GM21423 (cell line): ENCODE results near the gene NSUN4.
"Not testable (repeated sequence)": the region's sequence is repeated elsewhere in the genome, so short reads cannot be mapped to it uniquely, and the experiment has no call there.

Experiments
- ATAC-seq: cut with Tn5 transposase; IDR thresholded peaks from one replicate; pipeline ENCODE4 v1.9.1; 2021; ENCODE audit warnings: mild to moderate bottlenecking, moderate library complexity; ENCODE audit not compliant: unreplicated experiment

Gene NSUN4

DNA sequence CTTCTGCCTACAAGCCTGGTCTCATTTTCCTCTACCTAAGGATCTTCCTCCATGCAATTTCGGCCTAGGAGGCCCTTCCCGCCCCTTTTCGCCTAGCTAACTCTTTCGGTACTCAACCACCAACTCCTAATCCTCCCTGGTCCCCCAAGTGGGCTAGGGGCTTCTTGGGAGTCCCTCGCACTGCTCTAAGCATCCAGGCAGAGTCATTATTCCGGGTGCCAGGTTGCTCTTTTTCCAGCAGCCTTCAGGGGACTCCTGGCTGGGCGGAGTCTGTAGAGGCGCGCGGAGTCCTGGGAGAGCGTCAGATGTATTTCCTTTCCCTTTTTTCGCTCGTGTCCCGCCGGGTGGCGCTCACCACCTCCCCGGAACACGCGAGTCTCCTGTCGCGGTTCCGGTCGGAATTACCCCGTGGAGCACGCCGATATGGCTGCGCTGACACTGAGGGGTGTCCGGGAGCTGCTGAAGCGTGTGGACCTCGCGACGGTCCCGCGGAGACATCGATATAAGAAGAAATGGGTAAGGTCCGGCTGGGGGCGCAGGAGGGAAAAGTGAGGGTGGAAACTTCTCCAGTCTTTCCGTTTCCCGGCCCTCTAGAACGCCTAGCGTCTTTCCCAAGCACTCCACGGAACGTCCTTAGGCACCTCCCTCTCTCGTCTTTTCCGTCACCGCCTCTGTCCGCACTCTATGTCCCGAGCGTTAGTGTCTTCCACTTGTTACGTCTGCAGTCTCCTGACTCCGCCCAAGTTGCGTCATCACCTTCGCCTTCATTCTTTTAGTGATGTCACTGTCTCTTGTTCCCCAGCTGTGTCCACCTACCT is at the start of gene NSUN4:
NSUN4 (plus strand) TSS at position 404 of the 818 bp plus-strand sequence; CDS start at position 424, 20 bp downstream.
- ATAC-seq: peak; percentile 88

DNA sequence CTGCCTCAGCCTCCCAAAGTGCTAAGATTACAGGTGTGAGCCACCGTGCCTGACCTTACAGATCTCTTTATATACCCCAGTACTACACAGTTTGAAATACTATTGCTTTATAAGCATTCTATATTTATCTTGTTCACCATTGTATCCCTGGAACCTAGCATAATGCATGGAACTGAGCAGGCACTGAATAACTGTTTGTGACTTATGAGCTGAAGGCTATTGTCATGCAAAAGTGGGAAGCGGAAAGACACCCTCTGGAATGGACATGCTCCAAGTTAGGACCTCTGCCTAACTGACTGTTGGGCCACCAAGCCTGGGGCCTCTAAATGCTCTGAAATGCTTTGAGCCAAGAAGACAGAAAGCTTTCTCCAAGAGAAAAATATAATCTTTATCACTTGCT is 45.3 kb upstream of the NSUN4 start:
- ATAC-seq: no peak

DNA sequence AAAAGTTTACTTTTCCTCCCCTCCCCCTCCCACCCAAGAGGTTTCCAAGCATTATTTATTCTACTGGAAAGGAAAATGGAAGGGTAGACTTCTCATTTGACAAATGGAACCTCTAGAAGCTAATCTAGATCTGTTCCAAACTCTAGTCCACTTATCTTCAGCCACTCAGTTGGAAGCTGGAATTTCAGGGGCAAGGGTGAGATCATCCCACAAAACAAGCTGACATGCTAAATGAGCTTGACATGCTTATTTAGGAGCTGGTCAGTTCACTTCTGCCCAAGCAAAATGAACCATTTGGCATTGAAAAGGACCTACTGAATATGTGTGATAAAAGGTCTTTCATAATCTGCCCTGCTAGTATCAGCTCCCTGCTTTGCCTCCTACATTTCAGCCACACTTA is 42.2 kb upstream of the NSUN4 start:
- no peak for ATAC-seq

DNA sequence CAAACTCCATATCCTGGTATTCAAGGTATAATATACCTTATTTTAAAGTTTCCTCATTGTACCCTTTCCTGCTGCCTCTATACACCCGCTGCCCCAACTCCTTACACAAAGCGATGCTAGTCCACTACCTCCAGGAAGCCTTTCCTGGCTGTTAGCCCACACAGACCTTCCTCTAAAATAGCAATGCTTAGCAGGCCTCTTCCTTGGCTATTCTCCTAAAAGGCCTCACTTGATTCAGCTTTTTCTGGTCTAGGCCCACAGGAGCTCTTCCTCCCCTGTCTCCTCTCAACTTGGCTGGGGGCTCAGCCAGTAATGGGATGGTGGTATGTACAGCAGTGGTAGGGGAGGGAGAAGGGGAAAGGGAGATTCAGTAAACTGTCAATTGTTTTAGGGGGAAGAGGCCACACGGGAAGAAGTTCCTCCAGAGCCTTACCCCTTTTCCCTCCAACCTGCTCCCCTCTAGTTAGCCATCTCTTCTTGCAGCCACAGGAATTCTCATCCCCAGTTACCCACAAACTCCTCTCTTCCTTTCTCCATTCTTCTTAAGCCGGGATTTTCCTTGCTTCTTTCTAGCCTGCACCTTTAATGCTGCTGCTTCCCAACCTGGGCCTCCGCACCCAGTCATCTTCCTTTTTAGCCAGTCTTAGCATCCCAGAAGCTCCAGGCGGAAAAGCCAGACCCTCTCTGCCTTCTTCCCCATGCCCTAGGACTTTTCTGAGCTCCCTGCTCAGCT is 39.8 kb upstream of the NSUN4 start:
- no peak for ATAC-seq

DNA sequence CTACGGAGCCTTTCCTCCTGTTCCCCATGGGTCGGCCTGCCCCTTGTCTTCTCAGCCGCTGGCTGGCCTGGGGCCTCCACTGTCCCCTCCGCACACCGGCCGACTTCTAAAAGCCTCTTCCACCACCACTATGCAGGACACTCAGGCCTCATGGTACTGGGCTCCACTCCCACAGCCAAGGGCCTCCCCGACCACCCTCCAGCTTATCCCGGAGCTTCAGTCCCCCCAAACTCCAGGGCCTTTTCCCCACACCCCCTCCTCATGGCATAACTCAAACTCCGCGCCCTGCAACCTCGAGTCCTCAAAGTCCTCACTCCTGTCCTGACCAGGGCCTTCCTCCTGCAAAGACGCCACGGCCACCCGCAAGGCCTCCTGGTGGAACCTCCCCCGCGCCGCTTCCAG is 39.2 kb upstream of the NSUN4 start:
- no peak for ATAC-seq

DNA sequence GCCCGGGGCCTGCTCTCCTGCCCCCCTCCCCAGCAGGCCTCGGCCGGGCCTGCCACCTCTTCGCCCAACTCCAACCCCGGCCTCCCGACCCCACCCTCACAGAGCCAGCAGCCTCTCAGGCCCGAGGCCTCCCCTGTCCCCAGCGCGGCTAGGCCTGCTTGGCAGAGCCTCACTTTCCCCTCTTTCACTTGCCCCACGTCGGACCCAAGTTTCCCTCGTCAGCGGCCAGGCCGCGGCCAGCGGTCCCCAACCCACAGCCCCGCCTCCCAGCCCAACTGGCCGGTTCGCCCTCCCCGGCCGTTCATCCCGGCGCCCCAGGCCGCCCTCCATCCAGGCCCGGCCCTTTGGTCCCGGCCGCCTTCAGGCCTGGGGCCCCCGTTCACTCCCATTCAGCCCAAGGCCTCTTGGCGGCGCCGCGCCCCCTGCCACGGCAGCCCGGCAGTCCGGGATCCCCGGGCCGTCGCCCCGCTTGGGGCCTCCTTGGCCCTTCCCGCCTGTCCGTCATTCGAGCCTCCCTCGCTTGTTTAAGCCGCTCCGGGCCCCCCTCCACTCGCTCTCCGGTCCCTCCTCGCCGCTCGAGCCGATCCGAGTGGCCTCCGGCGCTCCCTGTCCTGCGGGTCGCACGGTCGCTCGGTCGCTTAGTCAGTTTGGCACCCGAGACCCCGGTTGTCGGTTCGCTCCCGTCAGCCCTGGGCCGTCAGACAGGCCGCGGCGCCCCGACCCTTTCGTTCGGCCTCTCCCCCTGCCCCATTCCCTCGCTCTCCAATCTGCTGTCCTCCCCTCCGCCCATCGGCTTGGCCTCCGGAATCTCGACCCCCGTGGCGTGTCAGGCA is 38.6 kb upstream of the NSUN4 start:
- ATAC-seq: peak; percentile 26

DNA sequence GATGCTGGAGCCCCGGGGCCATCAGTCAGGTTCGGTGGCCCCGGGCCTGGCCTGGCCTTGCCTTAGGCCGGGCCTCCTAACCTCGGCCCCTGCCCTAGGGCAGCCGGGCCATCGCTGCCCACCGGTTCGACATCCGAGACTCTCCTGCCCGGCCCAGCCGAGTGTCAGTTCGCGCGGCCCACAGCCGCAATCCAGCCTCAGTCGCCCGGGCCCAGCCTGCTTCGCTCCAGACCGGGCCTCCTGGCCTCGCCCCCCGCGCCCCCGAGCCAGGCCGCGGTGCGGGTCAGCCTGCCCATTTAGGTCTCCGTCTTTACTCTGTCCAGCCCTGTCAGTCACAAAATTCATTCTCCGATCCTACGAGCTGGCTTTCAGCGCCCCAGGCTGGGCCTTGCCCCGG is 38.0 kb upstream of the NSUN4 start:
- ATAC-seq: peak; percentile 5

DNA sequence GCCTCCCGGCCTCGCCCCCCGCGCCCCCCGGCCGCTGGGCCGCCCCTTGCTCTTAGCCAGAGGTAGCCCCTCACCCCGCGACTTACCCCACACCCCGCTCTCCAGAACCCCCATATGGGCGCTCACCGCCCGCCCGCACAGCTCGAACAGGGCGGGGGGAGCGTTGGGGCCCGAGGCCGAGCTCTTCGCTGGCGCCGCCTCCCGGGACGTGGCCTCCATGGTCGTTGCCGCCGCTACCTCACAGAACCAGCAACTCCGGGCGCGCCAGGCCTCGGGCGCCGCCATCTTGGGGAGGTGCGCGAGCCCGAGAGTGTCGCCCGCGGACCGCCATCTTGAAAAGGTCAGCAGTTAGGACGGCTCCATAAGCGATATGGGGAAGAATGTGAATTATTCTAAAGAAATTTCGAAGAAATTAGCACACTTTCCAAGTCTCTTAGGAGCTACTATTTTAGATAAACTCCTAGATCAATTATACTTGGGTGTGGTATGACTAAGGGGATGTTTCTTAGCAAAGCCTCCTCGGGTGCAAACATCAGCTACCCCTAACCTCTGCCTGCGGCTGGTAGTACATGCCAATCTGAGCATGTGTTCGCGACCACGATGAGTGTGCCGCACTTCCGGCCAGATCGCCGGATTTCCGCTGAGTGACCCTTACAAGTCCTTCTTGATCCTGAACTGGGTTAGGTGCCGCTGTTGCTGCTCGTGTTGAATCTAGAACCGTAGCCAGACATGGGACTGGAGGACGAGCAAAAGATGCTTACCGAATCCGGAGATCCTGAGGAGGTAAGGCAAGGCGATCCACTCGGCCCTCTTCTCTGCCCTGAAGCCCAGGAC is 37.4 kb upstream of the NSUN4 start, which contains the start of the genes LRRC41 and UQCRH:
LRRC41 (minus strand) TSS at position 579 of the 834 bp plus-strand sequence; CDS start at position 285, 294 bp downstream.
UQCRH (plus strand) TSS at position 661 of the 834 bp plus-strand sequence; CDS start at position 730, 69 bp downstream.
- peak; percentile 84 for ATAC-seq

DNA sequence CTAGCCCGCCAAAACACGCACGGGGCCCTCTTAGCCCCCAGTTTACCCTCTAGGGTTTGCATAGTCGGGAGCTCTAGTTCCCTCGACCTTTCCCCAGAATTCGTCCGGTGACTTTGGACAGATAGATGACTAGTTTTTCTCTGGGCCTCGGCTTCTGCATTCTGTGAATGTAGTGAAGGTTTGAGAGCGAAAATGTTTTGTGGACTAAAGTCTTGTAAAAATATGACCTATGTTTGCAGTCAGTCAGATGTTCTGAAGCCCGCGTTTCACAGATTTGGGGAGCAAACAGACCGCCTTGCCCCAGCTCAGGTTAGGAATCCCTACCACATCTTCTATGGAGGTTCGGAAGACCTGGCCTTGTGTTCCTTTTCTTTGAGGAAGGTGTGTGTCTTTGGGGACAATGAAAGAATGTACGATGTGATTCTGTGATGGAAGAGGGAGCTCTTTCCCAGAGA is 36.7 kb upstream of the NSUN4 start:
- no peak for ATAC-seq

DNA sequence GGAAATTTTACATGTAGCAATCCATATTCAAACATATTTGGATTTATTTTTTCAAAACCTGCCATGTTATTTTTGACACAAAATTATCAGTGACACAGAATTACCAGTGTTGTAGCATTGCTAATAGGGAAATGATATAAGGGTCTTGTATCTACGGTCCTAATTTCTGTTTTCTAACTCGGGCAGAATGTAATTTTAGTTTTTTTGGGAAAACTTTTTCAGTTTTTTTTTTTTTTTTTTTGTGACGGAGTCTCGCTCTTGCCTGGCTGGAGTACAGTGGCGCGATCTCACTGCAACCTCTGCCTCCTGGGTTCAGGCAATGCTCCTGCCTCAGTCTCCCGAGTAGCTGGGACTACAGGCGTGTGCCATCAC is 34.5 kb upstream of the NSUN4 start:
- no peak for ATAC-seq

DNA sequence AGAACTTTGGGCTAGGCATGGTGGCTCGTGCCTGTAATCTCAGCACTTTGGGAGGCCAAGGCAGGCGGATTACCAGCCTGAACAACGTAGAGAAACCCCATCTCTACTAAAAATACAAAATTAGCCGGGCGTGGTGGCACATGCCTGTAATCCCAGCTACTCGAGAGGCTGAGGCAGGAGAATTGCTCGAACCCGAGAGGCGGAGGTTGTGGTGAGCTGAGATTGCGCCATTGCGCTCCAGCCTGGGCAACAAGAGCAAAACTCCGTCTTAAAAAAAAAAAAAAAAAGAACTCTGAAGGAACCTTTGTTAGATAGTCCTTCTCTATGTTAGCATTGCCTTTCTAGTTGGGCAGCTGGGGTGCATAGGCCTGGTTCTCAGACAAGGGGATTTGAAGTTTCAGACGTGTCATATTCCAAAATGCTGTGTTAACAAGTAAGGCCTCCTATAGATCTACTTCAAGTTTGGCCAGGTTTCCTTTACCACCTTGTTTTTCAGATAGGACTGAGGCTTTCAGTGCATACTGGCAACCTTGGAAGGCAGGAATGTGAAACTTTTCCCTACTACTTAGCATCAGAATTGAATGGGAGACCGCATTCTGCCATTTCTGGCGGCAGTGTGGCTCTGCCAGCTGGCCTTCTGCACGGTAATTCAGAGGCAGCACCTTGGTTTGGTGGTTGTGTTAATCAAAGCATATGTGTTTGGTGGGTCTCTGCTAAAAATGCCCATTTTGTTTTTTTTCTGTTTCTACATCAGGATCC is 31.0 kb upstream of the NSUN4 start:
- ATAC-seq: no peak

DNA sequence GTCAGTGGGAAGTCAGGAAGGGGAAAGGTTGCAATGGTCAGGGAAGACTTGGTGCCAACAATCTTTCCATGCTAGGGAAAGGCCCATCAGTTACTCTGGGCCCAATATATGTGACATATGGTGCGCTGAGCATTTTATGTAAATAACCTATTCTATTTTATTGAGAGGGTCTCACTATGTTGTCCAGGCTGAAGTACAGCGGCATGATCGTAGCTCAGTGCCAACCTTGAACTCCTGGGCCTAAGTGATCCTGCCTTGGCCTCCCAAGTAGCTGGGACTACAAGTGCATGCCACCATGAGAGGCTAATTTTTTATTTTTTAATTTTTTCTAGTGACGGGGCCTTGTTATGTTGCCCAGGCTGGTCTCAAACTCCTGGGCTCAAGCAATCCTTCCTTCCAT is 30.3 kb upstream of the NSUN4 start:
- no peak for ATAC-seq

DNA sequence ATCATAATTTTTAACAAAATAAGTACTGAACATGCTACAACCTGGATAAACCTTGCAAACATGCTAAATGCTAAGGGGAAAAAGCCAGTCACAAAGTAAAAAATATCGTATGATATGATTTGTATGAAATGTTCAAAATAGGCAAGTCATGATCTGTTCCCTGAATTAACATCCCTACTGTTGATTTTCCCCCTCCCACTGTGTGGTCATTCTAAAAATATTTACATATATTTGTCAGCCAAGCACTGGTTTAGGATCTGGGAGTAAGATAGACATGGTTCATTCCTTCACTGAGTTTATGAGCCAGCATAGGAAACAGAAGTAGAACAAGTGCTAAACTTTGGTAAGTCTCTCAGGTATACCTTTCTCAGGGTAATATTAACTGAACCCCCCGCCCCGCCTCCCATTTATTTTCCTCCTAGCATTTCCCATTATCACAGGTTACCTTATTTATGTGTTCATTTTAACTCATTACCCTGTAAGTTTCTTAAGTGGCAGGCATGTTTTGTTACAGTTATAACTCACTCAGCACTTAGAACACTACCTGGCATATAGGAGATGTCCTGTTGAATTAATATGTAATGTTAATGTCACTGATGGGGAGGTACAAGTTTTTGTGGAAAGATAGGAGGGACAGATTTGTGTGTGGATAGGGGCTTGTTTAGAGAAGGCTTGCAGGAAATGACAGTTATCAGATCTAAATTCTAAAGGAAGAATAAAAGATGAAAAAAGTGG is 24.8 kb upstream of the NSUN4 start:
- ATAC-seq: no peak

DNA sequence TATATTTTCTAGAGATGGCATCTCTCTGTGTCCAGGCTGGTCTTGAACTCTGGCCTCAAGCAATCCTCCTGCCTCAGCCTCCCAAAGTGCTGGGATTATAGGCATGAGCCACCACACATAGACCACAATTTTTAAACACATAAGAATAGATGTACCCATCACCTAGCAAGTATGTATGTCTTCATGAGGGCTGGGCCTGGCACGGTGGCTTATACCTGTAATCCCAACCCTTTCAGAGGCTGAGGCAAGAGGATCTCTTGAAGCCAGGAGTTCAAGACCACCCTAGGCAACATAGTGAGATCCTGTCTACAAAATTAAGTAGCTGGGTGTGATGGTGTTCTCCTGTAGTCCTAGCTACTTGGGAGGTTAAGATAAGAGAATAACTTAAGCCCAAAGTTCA is 23.3 kb upstream of the NSUN4 start:
- no peak for ATAC-seq

DNA sequence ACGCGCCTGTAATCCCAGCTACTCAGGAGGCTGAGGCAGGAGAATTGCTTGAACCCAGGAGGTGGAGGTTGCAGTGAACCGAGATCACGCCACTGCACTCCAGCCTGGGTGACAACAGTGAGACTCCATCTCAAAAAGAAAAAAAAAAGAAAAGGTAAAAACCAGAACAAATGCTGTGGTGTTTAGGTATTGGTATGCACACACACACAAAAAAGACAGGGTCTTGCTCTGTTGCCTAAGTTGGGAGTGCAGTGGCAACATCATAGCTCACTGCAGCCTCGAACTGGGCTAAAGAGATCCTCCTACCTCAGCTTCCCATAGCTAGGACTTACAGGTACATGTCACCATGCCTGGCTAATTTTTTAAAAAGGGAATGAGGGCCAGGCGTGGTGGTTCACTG is 21.3 kb upstream of the NSUN4 start:
- not testable (repeated sequence) for ATAC-seq

DNA sequence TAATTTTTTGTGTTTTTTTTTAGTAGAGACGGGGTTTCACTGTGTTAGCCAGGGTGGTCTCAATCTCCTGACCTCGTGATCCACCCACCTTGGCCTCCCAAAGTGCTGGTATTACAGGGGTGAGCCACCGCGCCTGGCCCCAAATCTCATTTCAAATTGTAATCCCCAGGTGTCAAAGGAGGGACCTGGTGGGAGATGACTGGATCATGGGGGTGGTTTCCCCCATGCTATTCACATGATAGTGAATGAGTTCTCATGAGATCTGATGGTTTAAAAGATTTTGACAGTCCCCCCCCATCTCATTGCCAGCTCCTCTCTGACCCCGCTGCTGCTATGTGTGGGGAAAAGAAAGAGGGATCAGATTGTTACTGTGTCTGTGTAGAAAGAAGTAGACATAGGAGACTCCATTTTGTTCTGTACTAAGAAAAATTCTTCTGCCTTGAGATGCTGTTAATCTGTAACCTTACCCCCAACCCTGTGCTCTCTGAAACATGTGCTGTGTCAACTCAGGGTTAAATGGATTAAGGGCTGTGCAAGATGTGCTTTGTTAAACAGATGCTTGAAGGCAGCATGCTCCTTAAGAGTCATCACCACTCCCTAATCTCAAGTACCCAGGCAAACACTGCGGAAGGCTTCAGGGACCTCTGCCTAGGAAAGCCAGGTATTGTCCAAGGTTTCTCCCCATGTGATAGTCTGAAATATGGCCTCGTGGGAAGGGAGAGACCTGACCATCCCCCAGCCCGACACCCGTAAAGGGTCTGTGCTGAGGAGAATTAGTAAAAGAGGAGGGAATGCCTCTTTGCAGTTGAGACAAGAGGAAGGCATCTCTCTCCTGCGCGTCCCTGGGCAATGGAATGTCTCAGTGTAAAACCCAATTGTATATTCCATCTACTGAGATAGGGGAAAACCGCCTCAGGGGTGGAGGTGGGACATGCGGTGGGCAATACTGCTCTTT is 20.4 kb upstream of the NSUN4 start:
- ATAC-seq: not testable (repeated sequence)

DNA sequence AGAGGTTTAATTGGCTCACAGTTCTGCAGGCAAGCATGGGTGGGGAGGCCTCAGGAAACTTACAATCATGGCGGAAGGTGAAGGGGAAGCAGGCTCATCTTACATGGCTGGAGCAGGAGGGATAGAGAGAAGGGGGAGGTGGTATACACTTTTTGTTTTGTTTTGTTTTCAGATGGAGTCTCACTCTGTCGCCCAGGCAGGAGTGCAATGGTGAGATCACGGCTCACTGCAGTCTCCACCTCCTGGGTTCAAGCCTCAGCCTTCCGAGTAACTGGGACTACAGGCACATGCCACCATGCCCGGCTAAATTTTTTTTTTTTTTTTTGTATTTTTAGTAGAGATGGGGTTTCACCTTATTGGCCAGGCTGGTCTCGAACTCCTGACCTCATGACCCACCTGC is 18.4 kb upstream of the NSUN4 start:
- ATAC-seq: not testable (repeated sequence)
